ENCODE results near the gene GPSM3.
"Not testable (repeated sequence)": the region's sequence is repeated elsewhere in the genome, so short reads cannot be mapped to it uniquely, and the experiment has no call there.

The GPSM3 gene

GRCh38 chr6:32149932-32150870, 42.2 kb downstream of the GPSM3 start:
- no peak for DNase-seq (ENCODE audit: low read depth in 2 of 2)

- no peak for DNase-seq (ENCODE audit: low read depth in 2 of 2)
These were observed 43.2 kb downstream of the GPSM3 start for GRCh38 chr6:32149092-32149755.

- peak; percentile 56 for DNase-seq (ENCODE audit: low read depth in 2 of 2)
These were observed 44.0 kb downstream of the GPSM3 start for GRCh38 chr6:32148289-32149091.

- no peak for DNase-seq (ENCODE audit: low read depth in 2 of 2)
These were observed 44.9 kb downstream of the GPSM3 start for GRCh38 chr6:32147401-32148132.

- DNase-seq (ENCODE audit: low read depth in 2 of 2) = no peak
These were observed 45.8 kb downstream of the GPSM3 start for GRCh38 chr6:32146687-32147086.

DNA sequence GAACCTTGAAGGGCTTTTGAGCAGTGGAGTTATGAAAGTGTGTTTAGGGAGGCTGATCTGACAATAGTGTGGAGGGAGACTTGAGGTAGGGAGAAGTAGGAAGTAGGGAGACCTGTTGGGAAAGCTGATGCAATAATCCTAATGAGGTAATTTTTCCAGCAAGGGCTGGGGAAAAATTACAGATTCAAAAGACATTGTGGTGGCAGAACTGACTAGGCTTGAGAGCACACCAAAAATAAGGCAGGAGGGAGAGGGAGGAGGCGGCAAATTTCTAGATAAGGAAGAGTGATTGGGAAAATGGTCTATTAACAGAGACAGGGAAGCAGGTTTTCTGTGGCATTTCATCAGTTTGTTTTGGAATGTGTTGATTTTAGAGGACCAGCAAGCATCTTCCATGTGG, 46.2 kb downstream of the GPSM3 start:
- no peak for DNase-seq (ENCODE audit: low read depth in 2 of 2)

GRCh38 chr6:32144238-32144637, 48.2 kb downstream of the GPSM3 start:
- DNase-seq (ENCODE audit: low read depth in 2 of 2) = not testable (repeated sequence)
